HG03159 (cell line): ENCODE measurements around the gene RUBCN.
"Not testable (repeated sequence)": the region's sequence is repeated elsewhere in the genome, so short reads cannot be mapped to it uniquely, and the experiment has no call there.

Source experiments
- ATAC-seq: cut with Tn5 transposase; IDR thresholded peaks from one replicate; pipeline ENCODE4 v1.9.1; 2021; ENCODE audit warnings: mild to moderate bottlenecking, moderate library complexity; ENCODE audit not compliant: unreplicated experiment

The RUBCN gene

DNA sequence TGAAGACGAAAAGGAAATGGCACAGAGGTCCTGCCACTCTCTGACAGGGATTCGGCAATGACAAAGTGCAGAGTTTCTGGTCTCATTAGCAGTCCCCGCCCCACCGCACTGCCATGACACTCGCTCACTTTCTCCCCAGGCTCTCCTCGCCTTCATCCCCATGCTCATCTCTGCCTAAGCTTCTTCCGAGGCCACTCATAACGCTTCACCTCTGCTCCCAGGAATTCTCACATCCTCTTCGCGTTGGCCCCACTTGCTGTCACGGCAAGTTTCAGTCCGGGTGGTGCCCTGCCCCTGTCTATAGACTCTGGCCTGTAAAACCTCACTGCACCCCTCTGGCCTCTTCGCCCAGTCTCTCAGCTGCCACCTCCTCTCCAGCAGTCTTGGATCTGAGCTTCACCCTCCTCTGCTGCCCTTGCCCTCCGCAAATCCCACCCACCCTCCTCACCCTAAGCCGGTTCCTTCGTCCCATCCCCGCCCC lies 654 bp downstream of the RUBCN start:
- no peak for ATAC-seq

DNA sequence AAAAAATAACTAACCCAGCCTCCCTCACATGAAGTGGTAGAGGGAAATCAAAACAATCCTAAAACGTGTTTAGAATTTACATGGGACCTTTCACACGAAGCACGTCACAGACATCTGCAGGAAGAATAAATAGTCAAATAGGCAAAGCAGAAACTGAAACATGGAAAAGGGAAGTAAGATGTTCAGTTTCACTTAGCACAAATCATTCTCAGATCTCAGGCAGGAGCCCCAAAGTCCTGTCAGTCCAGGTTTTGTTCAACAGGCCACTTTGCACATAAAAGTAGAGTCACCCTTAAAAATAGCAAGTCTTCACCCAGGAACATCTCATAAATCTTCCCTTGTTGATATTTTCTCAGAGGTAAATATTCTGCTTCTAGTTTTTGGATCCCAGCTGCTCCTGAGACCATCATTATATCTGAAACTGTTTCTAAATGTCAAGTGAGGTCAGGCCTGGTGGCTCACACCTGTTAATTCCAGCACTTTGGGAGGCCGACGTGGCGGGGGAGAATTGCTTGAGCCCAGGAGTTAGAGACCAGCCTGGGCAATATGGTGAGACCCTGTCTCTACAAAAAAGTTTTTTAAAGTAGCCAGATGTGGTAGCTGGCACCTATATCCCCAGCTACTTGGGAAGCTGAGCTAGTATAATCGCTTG lies 1.9 kb downstream of the RUBCN start:
- ATAC-seq = peak; percentile 40

- no peak for ATAC-seq
These were observed 3.7 kb downstream of the RUBCN start for GRCh38 chr3:197733042-197733441.

DNA sequence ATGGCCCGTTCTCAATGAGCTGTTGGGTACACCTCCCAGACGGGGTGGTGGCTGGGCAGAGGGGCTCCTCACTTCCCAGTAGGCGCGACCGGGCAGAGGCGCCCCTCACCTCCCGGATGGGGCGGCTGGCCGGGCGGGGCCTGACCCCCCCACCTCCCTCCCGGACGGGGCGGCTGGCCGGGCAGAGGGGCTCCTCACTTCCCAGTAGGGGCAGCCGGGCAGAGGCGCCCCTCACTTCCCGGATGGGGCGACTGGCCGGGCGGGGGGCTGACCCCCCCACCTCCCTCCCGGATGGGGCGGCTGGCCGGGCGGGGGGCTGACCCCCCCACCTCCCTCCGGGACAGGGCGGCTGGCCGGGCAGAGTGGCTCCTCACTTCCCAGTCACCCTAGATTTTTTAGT lies 5.2 kb downstream of the RUBCN start:
- not testable (repeated sequence) for ATAC-seq

GRCh38 chr3:197730770-197731169 lies 5.9 kb downstream of the RUBCN start:
- ATAC-seq = not testable (repeated sequence)

DNA sequence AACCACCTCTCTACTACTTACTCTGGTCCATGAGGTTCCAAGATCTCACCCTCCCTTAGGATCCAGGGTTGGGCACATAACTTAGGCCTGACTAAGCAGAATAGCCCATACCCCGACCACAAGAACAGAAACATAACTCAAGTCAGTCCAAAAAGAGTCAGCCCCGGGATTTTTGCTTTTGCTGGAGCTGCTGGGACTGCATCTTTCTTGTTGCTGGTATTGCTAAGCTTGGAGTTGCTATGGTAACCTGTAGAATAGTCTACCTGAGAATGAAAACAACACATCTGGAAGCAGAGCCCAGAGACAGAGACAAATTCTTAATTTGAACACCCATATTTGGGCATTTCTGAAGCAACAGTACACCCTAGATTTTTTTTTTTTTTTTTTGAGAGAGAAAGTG lies 6.5 kb downstream of the RUBCN start:
- ATAC-seq = no peak

- no peak for ATAC-seq
These were observed 8.2 kb downstream of the RUBCN start for GRCh38 chr3:197728487-197728886.

- ATAC-seq = not testable (repeated sequence)
These were observed 8.8 kb downstream of the RUBCN start for GRCh38 chr3:197727878-197728277.

DNA sequence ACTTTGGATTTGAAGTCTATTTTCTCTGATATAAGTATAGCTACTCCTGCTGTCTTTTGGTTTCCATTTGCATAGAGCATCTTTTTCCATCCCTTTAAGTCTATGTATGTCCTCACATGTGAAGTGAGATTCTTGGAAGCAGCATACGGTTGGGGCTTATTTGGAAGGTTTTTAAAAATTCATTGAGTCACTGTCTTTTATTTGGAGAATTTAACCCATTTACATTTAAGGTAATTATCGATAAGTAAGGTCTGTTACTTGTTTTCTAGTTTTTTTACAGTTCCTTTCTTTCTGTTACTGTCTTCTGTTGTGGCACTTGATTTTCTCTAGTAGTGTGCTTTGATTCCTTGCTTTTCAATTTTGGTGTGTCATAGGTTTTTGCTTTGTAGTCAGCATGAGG lies 14.0 kb downstream of the RUBCN start:
- ATAC-seq = no peak

- ATAC-seq = no peak
These were observed 16.0 kb downstream of the RUBCN start for GRCh38 chr3:197720694-197721093.

GRCh38 chr3:197718891-197719290 lies 17.8 kb downstream of the RUBCN start:
- ATAC-seq = no peak

GRCh38 chr3:197714251-197714650 lies 22.5 kb downstream of the RUBCN start:
- ATAC-seq = no peak

DNA sequence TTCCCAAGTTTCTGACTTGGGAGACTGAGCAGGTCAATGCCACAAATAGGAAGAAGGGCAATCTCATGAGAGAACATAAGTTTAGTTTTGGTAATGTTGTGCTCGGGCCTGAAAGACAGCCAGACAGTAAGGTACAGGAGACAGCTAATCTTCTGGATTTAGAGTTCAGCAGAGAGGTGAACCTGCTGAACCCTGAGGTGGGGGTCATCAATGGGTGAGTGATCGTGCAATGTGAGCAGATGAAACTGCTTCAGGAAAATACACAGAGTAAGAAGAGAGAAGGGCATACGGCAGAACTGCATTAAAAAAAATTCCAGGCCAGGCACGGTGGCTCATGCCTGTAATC lies 23.3 kb downstream of the RUBCN start:
- peak; percentile 11 for ATAC-seq

DNA sequence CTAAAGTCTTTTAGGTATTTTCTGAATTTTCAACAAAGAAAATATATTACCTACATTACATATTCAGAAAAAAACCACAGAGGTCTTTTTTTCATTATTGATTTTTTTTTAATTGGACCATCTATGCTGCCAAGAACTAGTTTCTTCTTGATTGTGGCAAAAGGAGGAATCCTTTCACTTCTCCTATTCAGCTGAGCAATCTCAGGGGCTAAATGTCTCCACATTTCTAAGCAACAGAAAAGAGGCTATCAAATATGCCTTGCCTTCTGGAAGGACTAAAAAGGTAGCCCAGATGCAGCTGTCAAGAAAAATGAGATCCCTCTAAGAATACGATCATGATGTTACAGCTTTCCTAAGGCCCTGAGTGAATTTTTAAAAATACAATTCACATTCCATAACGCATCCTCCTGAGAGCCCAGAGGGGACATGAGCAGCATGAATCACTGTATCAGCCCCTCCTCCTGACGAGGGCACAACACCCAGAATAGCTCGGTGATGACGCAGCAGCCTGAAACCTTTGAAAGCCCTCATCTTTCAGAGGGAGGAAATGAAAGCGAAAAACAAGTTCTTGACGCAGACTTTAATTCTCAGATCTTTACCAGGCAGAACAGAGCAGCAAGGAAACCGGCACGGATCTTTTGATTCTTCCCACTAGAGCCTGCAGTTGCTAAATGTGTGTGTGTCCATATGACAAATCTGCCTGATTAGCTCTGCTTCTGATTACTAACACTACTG lies 24.6 kb downstream of the RUBCN start:
- peak; percentile 87 for ATAC-seq

- not testable (repeated sequence) for ATAC-seq
These were observed 25.7 kb downstream of the RUBCN start for GRCh38 chr3:197710965-197711364.

- ATAC-seq = no peak
These were observed 27.6 kb downstream of the RUBCN start for GRCh38 chr3:197709135-197709534.

GRCh38 chr3:197706658-197707057 lies 30.0 kb downstream of the RUBCN start:
- no peak for ATAC-seq

DNA sequence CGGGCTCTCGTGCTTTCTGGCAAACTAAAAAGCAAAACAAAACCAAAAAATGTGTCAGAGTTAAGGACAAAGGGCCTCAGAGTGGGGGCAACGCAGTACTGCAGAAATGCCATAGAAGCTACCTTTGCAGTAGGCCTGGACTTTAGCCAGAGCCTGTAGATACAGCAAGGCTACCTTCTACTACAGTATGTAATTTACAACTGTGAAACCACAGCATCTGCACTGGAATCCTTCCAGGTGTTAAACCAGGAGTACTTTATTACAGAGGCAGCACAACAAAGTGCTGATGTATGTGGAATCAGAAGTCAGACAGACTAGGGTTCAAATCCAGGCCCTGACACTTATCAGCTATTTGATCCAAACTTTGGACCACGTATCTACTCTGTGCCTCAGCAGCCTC lies 34.9 kb downstream of the RUBCN start:
- no peak for ATAC-seq

GRCh38 chr3:197700095-197700494 lies 36.6 kb downstream of the RUBCN start:
- no peak for ATAC-seq

DNA sequence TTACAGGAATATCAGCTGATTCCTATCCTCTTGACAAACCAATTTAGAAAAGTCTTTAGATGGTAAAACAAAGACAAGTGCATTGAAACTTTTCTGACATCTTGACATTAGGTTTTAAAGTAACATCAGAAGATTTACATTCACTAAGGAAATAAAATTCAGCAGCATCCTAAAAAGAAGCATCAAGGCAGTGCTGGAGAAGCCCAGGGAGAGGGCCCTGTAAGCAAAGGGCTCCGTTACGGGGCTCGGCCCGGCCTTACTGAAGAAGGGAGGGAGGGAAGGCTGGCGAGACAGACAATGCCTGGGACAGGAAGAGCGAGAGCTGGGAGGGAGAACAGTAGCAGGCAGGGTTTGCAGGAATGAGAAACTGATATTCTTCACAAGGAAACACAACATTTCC lies 39.3 kb downstream of the RUBCN start:
- no peak for ATAC-seq

DNA sequence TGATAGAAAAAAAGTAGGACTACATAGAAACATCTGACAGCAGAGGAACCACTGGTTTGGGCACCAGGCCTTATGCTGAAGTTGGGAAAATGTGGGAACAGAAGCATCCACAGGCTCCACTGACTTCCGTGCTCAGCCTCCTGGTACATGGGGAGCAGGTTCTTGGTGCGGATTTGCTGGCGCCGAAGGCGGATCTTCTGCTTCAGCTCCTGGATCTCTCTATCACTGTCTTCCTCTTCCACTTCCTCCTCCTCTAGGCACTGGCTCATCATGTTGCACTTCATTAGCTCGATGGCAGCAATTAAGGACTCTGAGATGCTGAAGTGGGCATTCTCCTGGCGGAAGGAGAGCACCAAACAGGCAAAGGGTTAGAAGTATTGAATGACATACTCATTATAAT lies 42.5 kb downstream of the RUBCN start:
- no peak for ATAC-seq

DNA sequence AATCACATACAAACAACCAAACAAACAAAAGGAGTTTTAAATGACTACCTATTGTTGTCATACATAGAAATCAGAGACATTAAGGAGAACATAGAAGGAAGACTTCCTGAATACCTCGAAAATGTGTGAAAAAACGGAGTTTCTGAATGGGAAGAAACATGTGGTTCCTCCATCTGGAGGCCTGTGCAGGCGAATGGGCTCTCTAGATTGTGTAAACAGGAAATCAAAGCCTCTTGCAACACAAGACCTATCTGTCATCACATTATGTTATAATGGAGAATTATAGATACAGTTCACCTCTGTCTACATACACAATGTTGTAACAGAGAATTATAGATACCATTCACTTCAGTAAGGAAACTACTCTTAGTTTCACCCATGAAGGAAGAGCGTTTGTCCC lies 44.1 kb downstream of the RUBCN start:
- no peak for ATAC-seq

GRCh38 chr3:197690754-197691153 lies 46.0 kb downstream of the RUBCN start:
- ATAC-seq = no peak
